A549 (cell line): ENCODE data around the gene KCNH6. TPM values are rescaled to one million over a fixed set of nuclear protein-coding genes. Genes with fewer than 3 reads are reported as not detected.
A peak's percentile ranks its signal among the peaks of the same experiment; 100 is the strongest.

Source experiments
- ATAC-seq, 2 experiments: fragments of 200-7000 bp in 1 of 2; fragments of >200 bp in 1 of 2; cut with Nextera tagmentation in 1 of 2; cut with Tn5 transposase in 1 of 2; 3 replicates each; pipeline versions ENCODE4 v1.8.0 to v1.9.1; 2018 to 2020; ENCODE audit warnings: mild to moderate bottlenecking in 1 of 2, moderate library complexity in 1 of 2
- CTCF ChIA-PET: fragments of 300-600 bp; sonication (Branson Sonifier 250); formaldehyde crosslinking; extraction: SDS; loops from one replicate; lab custom pipeline; 2021; ENCODE audit warnings: antibody characterized with exemption, inconsistent platforms; lab: Yijun Ruan, JAX
- POLR2A ChIA-PET: fragments of 350-600 bp; formaldehyde crosslinking; extraction: SDS; loops from one replicate; lab custom pipeline; 2021; ENCODE audit warnings: antibody characterized with exemption, inconsistent platforms; lab: Yijun Ruan, JAX
- DNase-seq, 2 experiments: peaks; one replicate each; pipeline versions ENCODE4 v3.0.0 to v3.0.0-alpha.2; 2011 to 2016; ENCODE audit warnings: low read depth in 1 of 2, low spot score in 1 of 2
- FAIRE-seq: peaks from 2 replicates; lab custom pipeline; 2011; peaks lifted over from hg19 to GRCh38; lab: Jason Lieb, UNC
- H3K27ac ChIP-seq, 2 experiments: fragments of >200 bp; sonication (Bioruptor Twin); formaldehyde crosslinking; 3 replicates each; pipeline ENCODE4 v1.5.1; 2016 to 2017
- H3K4me1 ChIP-seq: fragments of >200 bp; sonication (Bioruptor Twin); formaldehyde crosslinking; 3 replicates; pipeline ENCODE4 v1.6.1; 2016
- H3K4me2 ChIP-seq: fragments of >200 bp; sonication (Bioruptor Twin); formaldehyde crosslinking; 3 replicates; pipeline ENCODE4 v1.6.1; 2016
- H3K4me3 ChIP-seq: fragments of >200 bp; sonication (Bioruptor Twin); formaldehyde crosslinking; 3 replicates; pipeline ENCODE4 v1.5.1; 2016
- H3K9me3 ChIP-seq: fragments of >200 bp; sonication (Bioruptor Twin); formaldehyde crosslinking; 3 replicates; pipeline ENCODE4 v1.6.1; 2016
- ATOH8 ChIP-seq: fragments of 250-450 bp; sonication (Bioruptor Pico); IDR thresholded peaks from 2 replicates; pipeline ENCODE4 v1.5.0; 2020; ENCODE audit warnings: low read depth, mild to moderate bottlenecking, moderate library complexity
- BHLHE40 ChIP-seq: IDR thresholded peaks from 2 replicates; pipeline ENCODE4 v1.6.1; 2012; ENCODE audit warnings: low read depth, low read length, inconsistent platforms
- CBX2 ChIP-seq: fragments of 200-600 bp; sonication (generic); IDR thresholded peaks from 2 replicates; pipeline ENCODE4 v1.6.1; 2016; ENCODE audit warnings: low read depth, mild to moderate bottlenecking, borderline replicate concordance
- CHD2 ChIP-seq: fragments of 150-350 bp; IDR thresholded peaks from 2 replicates; pipeline ENCODE4 v1.6.1; 2014; ENCODE audit warnings: low read length; ENCODE audit not compliant: partially characterized antibody
- FOSB ChIP-seq: fragments of 250-450 bp; sonication (Bioruptor Pico); IDR thresholded peaks from 2 replicates; pipeline ENCODE4 v1.5.0; 2020; ENCODE audit warnings: mild to moderate bottlenecking, moderate library complexity
- FOSL2 ChIP-seq, 2 experiments: fragments of 450-650 bp in 1 of 2; fragments of >200 bp in 1 of 2; sonication (Bioruptor Twin) in 1 of 2; formaldehyde crosslinking; IDR thresholded peaks; 2 replicates each; pipeline versions ENCODE4 v1.5.0 to v1.6.1; 2016 to 2020; ENCODE audit warnings: mild to moderate bottlenecking in 1 of 2, moderate library complexity in 1 of 2
- GATA3 ChIP-seq: IDR thresholded peaks from 2 replicates; pipeline ENCODE4 v1.6.1; 2012; ENCODE audit warnings: borderline replicate concordance
- HOXB13 ChIP-seq: fragments of 250-450 bp; sonication (Bioruptor Pico); IDR thresholded peaks from 2 replicates; pipeline ENCODE4 v1.5.0; 2020; ENCODE audit warnings: low read depth, mild to moderate bottlenecking, moderate library complexity
- HOXB5 ChIP-seq: fragments of 250-450 bp; sonication (Bioruptor Pico); IDR thresholded peaks from 2 replicates; pipeline ENCODE4 v1.5.0; 2020; ENCODE audit warnings: mild to moderate bottlenecking, moderate library complexity
- MAZ ChIP-seq: fragments of 150-350 bp; IDR thresholded peaks from 2 replicates; pipeline ENCODE4 v1.6.1; 2014; ENCODE audit warnings: antibody characterized with exemption, low read depth, low read length, borderline replicate concordance
- NFE2L2 ChIP-seq: fragments of 150-350 bp; conservative IDR thresholded peaks from 2 replicates; pipeline ENCODE4 v1.6.1; 2014; ENCODE audit warnings: low read length
- NR3C1 ChIP-seq: fragments of >200 bp; sonication (Bioruptor Twin); formaldehyde crosslinking; IDR thresholded peaks from 3 replicates; pipeline ENCODE4 v1.6.1; 2017
- PHF8 ChIP-seq: fragments of 200-600 bp; sonication (generic); IDR thresholded peaks from 2 replicates; pipeline ENCODE4 v1.6.1; 2016; ENCODE audit warnings: low read depth, mild to moderate bottlenecking, antibody characterized with exemption, moderate library complexity, borderline replicate concordance
- POLR2AphosphoS2 ChIP-seq: conservative IDR thresholded peaks from 2 replicates; pipeline ENCODE4 v1.6.1; 2012; ENCODE audit warnings: low read length, improper control_type of control experiment, inconsistent platforms
- RCOR1 ChIP-seq: fragments of 150-350 bp; IDR thresholded peaks from 2 replicates; pipeline ENCODE4 v1.6.1; 2014; ENCODE audit warnings: antibody characterized with exemption, low read length, low read depth
- WGBS: methylation state at CpG from one replicate; pipeline ENCODE4 v1.1.6; 2017; ENCODE audit errors: missing lambda C conversion rate; 5-methylcytosine and 5-hydroxymethylcytosine counted together
- polyA plus RNA-seq, 4 experiments: library from polyadenylated mRNA; depleted of rRNA in 3 of 4; stranded (reverse); fragments of >200 nt; fragmentation: RNase III in 1 of 4; extraction: RNeasy Plus Mini Kit Qiagen cat#74134 plus additional on column Dnase treatment in 1 of 4; gene quantifications; 2 replicates in 3 of 4; 3 replicates in 1 of 4; pipeline ENCODE4 v1.2.3, GENCODE V29; 2011 to 2017
- TF ChIP-seq, protein P1 (sequence below): fragments of 250-450 bp; sonication (Bioruptor Pico); IDR thresholded peaks from 2 replicates; pipeline ENCODE4 v1.5.0; 2021; ENCODE audit warnings: mild to moderate bottlenecking, moderate library complexity, borderline replicate concordance

KCNH6 gene
- polyA plus RNA-seq, 2 of the 4 experiments (the other 2 are of a cell fraction), result not detected

DNA sequence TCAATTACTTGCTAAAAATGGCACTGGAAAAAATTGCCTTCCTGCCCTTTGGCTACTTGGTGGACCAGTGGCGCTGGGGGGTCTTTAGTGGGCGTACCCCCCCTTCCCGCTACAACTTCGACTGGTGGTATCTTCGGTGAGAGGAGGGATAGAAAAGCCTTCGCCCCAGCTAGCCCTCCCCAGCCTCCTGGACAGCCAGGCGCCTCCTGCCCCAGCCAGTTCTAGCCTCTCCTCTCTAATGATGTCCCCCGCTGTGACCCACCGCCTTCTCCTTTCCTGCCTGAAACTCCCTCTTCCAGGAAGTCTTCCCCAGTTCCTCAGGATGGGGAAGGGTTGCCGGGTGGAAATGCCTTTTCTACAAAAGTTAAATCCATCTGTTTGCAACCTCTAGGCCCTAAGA, 40.1 kb upstream of the KCNH6 start (continued):
- no peak for TF ChIP-seq HOXB13 (CRISPR knock-in tag)
- no peak for TF ChIP-seq RCOR1
- TF ChIP-seq, all 56 proteins: peak for 0

- H3K4me1 ChIP-seq, result no peaks in the 10 kb centered on the region
- no peak for FAIRE-seq
- H3K4me2 ChIP-seq, result no peak overlapping the region
- DNase-seq, result no peak
- ChIA-PET CTCF (interaction anchor here (0.6 to 13.8 kb wide), 7 partner anchors 11 to 138 kb away, joined by 3 to 347 read pairs (median 14); partner anchors contain the start of genes CYB561 and MAP3K3), POLR2A (interaction anchor here (0.5 kb wide), 1 partner anchor 138 kb away, joined by 3 read pairs; no protein-coding TSS in a partner anchor)
- no peak overlapping the region for H3K4me3 ChIP-seq
- H3K9me3 ChIP-seq, result no peaks in the 10 kb centered on the region
- no peak for TF ChIP-seq GATA3
- TF ChIP-seq PHF8, result no peak
- no peak for TF ChIP-seq NFE2L2
- no peak for TF ChIP-seq FOSB (CRISPR knock-in tag)
- no peak for TF ChIP-seq ATOH8 (CRISPR knock-in tag)
- no peak for TF ChIP-seq NR3C1
- no peak for TF ChIP-seq FOSL2 (IDR thresholded peaks at IDR 0.05)
- no peak for TF ChIP-seq FOSL2 (CRISPR knock-in tag; IDR thresholded peaks at IDR 0.05)
- TF ChIP-seq POLR2AphosphoS2, result no peak
- TF ChIP-seq HOXB5 (CRISPR knock-in tag), result no peak
- TF ChIP-seq CHD2, result no peak
- TF ChIP-seq CBX2, result no peak
- TF ChIP-seq, protein P1, sequence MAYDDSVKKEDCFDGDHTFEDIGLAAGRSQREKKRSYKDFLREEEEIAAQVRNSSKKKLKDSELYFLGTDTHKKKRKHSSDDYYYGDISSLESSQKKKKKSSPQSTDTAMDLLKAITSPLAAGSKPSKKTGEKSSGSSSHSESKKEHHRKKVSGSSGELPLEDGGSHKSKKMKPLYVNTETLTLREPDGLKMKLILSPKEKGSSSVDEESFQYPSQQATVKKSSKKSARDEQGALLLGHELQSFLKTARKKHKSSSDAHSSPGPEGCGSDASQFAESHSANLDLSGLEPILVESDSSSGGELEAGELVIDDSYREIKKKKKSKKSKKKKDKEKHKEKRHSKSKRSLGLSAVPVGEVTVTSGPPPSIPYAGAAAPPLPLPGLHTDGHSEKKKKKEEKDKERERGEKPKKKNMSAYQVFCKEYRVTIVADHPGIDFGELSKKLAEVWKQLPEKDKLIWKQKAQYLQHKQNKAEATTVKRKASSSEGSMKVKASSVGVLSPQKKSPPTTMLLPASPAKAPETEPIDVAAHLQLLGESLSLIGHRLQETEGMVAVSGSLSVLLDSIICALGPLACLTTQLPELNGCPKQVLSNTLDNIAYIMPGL, result no peak
- TF ChIP-seq, all 56 proteins: peak for 0
- WGBS, result 87% methylated on average over 16 of the region's 16 CpGs
- H3K27ac ChIP-seq, result no peak overlapping the region
- ATAC-seq, result no peak
These were observed 39.2 kb upstream of the KCNH6 start for GRCh38 chr17:63483655-63484575.

- TF ChIP-seq MAZ (no peak), BHLHE40 (no peak), PHF8 (no peak), CHD2 (no peak)
- H3K9me3 ChIP-seq, result no peaks in the 10 kb centered on the region
- DNase-seq (no peak), FAIRE-seq (no peak), ATAC-seq (0 out of 6 replicates have a peak, but pooled peaks of 1 of the 2 experiments have one; percentile 3)
- 75% methylated on average over 12 of the region's 12 CpGs for WGBS
- POLR2A ChIA-PET, result interaction anchor here (1.1 kb wide), 1 partner anchor 67 kb away, joined by 3 read pairs; no protein-coding TSS in a partner anchor
- no peak overlapping the region for H3K4me3 ChIP-seq
- CTCF ChIA-PET, result interaction anchor here (1.0 to 5.2 kb wide), 9 partner anchors 8 to 126 kb away, joined by 3 to 35 read pairs (median 4); partner anchors contain the start of gene ACE
- no peaks in the 10 kb centered on the region for H3K4me1 ChIP-seq
- H3K4me2 ChIP-seq, result no peak overlapping the region
- no peak overlapping the region for H3K27ac ChIP-seq
These were observed 36.7 kb upstream of the KCNH6 start for GRCh38 chr17:63486317-63487013.
